Uterus (tissue), 4 donors: Measurements from ENCODE around the gene BCO1. TPM values are rescaled to one million over a fixed set of nuclear protein-coding genes. Genes with fewer than 3 reads are reported as not detected.

Source experiments
- DNase-seq, 2 donors: peaks; one replicate each; pipeline ENCODE4 v3.0.0-alpha.2; 2019 to 2020
- H3K27ac ChIP-seq, 2 donors: fragments of 200-600 bp; sonication (generic); 1 replicate in 1 of 2; 2 replicates in 1 of 2; pipeline ENCODE4 v1.5.1; 2016 to 2018
- H3K27me3 ChIP-seq, 2 donors: fragments of 200-600 bp; sonication (generic); one replicate each; pipeline ENCODE4 v1.5.1; 2018 to 2019; ENCODE audit warnings: control low read depth in 1 of 2
- H3K36me3 ChIP-seq, 2 donors: fragments of 200-600 bp; sonication (generic); one replicate each; pipeline ENCODE4 v1.5.1; 2019; ENCODE audit warnings: control low read depth in 1 of 2
- H3K4me1 ChIP-seq, 2 donors: fragments of 200-600 bp; sonication (generic); one replicate each; pipeline ENCODE4 v1.5.1; 2018 to 2019; ENCODE audit warnings: control low read depth in 1 of 2
- H3K4me3 ChIP-seq, 2 donors: fragments of 200-600 bp; sonication (generic); 1 replicate in 1 of 2; 2 replicates in 1 of 2; pipeline ENCODE4 v1.5.1; 2018 to 2019; ENCODE audit warnings: mild to moderate bottlenecking in 1 of 2
- H3K9me3 ChIP-seq, 2 donors: fragments of 200-600 bp; sonication (generic); one replicate each; pipeline ENCODE4 v1.5.1; 2019; ENCODE audit warnings: control low read depth in 1 of 2
- CTCF ChIP-seq, 4 experiments: fragments of 200-600 bp in 2 of 4; fragments of 450-650 bp in 2 of 4; sonication (generic) in 2 of 4; IDR thresholded peaks; one replicate each; pipeline ENCODE4 v1.5.1; 2016 to 2019; ENCODE audit warnings: antibody characterized with exemption in 4 of 4, mild to moderate bottlenecking in 2 of 4, moderate library complexity in 1 of 4
- POLR2A ChIP-seq, 2 donors: fragments of 450-650 bp; IDR thresholded peaks; one replicate each; pipeline ENCODE4 v1.6.1; 2016; ENCODE audit warnings: antibody characterized with exemption in 2 of 2, mild to moderate bottlenecking in 1 of 2, moderate library complexity in 1 of 2
- intact Hi-C: fragments of 100-400 bp; cut with DNase I; formaldehyde crosslinking; loops from one replicate; pipeline ENCODE4 v1.15.1; 2023; ENCODE audit warnings: low total_unique reads
- total RNA-seq, 4 donors: library from RNA; depleted of rRNA in 3 of 4; stranded (reverse); fragments of >200 nt in 3 of 4; gene quantifications; one replicate each; pipeline versions ENCODE4 v1.1.0 to v1.2.4, GENCODE V29; 2014 to 2023
- donor health status: DM: yes; HTN: yes; CAD: no.

Gene BCO1
- total RNA-seq, 4 donors from 2014 or later = 0.27 to 2.6 (median 0.97) TPM; not detected in 1

- no peak for DNase-seq
- H3K9me3 ChIP-seq = no peaks in the 10 kb centered on the region
- H3K27me3 ChIP-seq = no peaks in the 10 kb centered on the region
- intact Hi-C loops = no loop called here
- TF ChIP-seq POLR2A (IDR thresholded peaks at IDR 0.05) = no peak
- TF ChIP-seq CTCF (IDR thresholded peaks at IDR 0.05) = no peak
- no peak overlapping the region for H3K4me3 ChIP-seq
- H3K27ac ChIP-seq = no peak overlapping the region
- no peaks in the 10 kb centered on the region for H3K36me3 ChIP-seq
- no peaks in the 10 kb centered on the region for H3K4me1 ChIP-seq
Observed at GRCh38 chr16:81254922-81255526, 16.5 kb downstream of the BCO1 start.

GRCh38 chr16:81259916-81260315, 21.4 kb downstream of the BCO1 start:
- no peaks in the 10 kb centered on the region for H3K4me1 ChIP-seq
- H3K27ac ChIP-seq = no peak overlapping the region
- no peaks in the 10 kb centered on the region for H3K9me3 ChIP-seq
- H3K27me3 ChIP-seq = no peaks in the 10 kb centered on the region
- no peak overlapping the region for H3K4me3 ChIP-seq
- TF ChIP-seq CTCF (IDR thresholded peaks at IDR 0.05) = no peak
- no peak for TF ChIP-seq POLR2A (IDR thresholded peaks at IDR 0.05)
- intact Hi-C loops = no loop called here
- no peaks in the 10 kb centered on the region for H3K36me3 ChIP-seq
- no peak for DNase-seq

GRCh38 chr16:81261049-81261648, 22.7 kb downstream of the BCO1 start:
- intact Hi-C loops = no loop called here

GRCh38 chr16:81263470-81264220, 25.2 kb downstream of the BCO1 start:
- intact Hi-C loops = no loop called here
- Histone ChIP-seq H3K9me3 (no peaks in the 10 kb centered on the region), H3K4me1 (peaks cover 0 to 8% of the 10 kb centered on the region in 2 donors), H3K4me3 (no peak overlapping the region), H3K27me3 (no peaks in the 10 kb centered on the region), H3K36me3 (no peaks in the 10 kb centered on the region), H3K27ac (peak overlapping the region in 1 of 2 donors; percentile 57)
- DNase-seq = peak; percentile 61 to 80
- TF ChIP-seq POLR2A (IDR thresholded peaks at IDR 0.05) (no peak), CTCF (IDR thresholded peaks at IDR 0.05) (peak in 1 of 4 experiments; percentile 23)

More at GRCh38 chr16:81261049-81261648, 22.7 kb downstream of the BCO1 start:
- Histone ChIP-seq H3K36me3 (no peaks in the 10 kb centered on the region), H3K4me3 (no peak overlapping the region), H3K4me1 (peaks cover 0 to 2% of the 10 kb centered on the region in 2 donors), H3K27me3 (no peaks in the 10 kb centered on the region), H3K9me3 (no peaks in the 10 kb centered on the region), H3K27ac (no peak overlapping the region)
- no peak for DNase-seq
- TF ChIP-seq CTCF (IDR thresholded peaks at IDR 0.05) (peak in 3 of 4 experiments; percentile 11 to 40 (median 16)), POLR2A (IDR thresholded peaks at IDR 0.05) (no peak)

DNA sequence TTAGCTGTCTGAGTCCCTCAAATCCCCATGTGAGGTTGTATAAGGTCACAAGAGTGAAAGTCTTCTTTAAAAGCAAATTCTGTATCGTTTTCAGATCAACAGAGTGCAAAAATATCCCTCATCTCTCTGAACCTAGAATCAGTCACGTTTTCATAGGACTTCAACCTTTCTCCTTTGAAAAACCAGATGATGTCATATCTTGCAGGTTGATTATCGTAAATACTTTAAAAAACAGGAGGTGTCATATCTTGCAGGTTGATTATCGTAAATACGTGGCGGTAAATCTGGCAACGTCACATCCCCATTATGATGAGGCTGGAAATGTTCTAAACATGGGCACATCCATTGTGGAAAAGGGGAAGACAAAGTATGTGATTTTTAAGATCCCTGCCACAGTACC, 25.9 kb downstream of the BCO1 start:
- Histone ChIP-seq H3K36me3 (no peaks in the 10 kb centered on the region), H3K27me3 (no peaks in the 10 kb centered on the region), H3K27ac (peak overlapping the region in 1 of 2 donors; percentile 57), H3K4me1 (peaks cover 0 to 8% of the 10 kb centered on the region in 2 donors), H3K4me3 (no peak overlapping the region), H3K9me3 (no peaks in the 10 kb centered on the region)
- no peak for DNase-seq
- intact Hi-C loops = no loop called here
- TF ChIP-seq CTCF (IDR thresholded peaks at IDR 0.05) = no peak
- no peak for TF ChIP-seq POLR2A (IDR thresholded peaks at IDR 0.05)
